BE2C (cell line): ENCODE data around the gene NDRG4.

Source experiments
- DNase-seq: peaks from one replicate; pipeline ENCODE4 v3.0.0-alpha.2; 2020
- H3K27me3 ChIP-seq: fragments of 250-450 bp; sonication (Bioruptor Pico); 2 replicates; pipeline ENCODE4 v1.5.1; 2020; ENCODE audit warnings: mild to moderate bottlenecking
- H3K36me3 ChIP-seq: fragments of 250-450 bp; sonication (Bioruptor Pico); 2 replicates; pipeline ENCODE4 v1.5.1; 2020; ENCODE audit warnings: mild to moderate bottlenecking
- H3K4me1 ChIP-seq: fragments of 250-450 bp; sonication (Bioruptor Pico); 2 replicates; pipeline ENCODE4 v1.5.1; 2020
- H3K4me3 ChIP-seq: 2 replicates; pipeline ENCODE4 v1.5.1; 2011; ENCODE audit warnings: low read depth, low read length
- H3K9me3 ChIP-seq: fragments of 250-450 bp; sonication (Bioruptor Pico); 2 replicates; pipeline ENCODE4 v1.5.1; 2020
- TF ChIP-seq, protein P1 (sequence below): IDR thresholded peaks from 2 replicates; pipeline ENCODE4 v1.5.1; 2012; ENCODE audit warnings: mild to moderate bottlenecking, low read depth, low read length

The NDRG4 gene

DNA sequence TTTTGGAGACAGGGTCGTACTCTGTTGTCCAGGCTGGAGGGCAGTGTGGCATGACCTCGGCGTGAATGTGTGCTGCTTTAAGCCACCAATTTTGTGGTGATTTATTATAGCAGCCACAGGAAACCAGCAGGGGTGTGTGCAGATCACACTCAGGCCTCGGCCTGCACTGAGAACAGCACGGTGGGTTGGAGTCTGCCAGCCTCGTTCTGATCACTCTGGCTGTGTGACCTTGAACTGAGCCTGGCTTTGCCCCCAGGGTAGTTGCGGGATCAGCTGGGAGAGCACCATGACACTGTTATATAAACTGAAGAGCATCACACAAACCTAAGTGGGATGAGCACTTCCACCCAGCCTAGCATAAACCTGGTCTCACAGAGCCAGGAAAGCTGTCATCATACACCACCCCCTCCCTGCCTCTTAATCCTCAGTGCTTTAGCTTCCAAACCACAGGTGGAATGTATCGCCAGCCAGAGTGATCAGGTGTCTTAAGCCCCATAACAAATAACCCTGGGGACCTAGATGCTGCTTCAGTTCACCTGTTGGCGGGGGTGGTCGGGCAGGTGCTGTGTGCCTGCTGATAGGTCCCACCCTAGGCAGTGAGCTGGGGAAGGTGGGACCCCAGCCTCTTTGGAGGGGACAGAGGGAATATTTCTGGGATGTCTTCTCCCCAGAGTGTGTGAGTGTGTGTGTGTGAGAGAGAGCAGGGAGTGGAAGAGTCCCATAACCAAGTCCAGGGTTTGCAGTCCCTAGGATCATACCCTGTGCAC is 28.6 kb upstream of the NDRG4 start:
- no peaks in the 10 kb centered on the region for H3K27me3 ChIP-seq
- H3K9me3 ChIP-seq: no peaks in the 10 kb centered on the region
- no peaks in the 10 kb centered on the region for H3K4me1 ChIP-seq
- no peak overlapping the region for H3K4me3 ChIP-seq
- DNase-seq: no peak
- no peaks in the 10 kb centered on the region for H3K36me3 ChIP-seq
- TF ChIP-seq, protein P1, sequence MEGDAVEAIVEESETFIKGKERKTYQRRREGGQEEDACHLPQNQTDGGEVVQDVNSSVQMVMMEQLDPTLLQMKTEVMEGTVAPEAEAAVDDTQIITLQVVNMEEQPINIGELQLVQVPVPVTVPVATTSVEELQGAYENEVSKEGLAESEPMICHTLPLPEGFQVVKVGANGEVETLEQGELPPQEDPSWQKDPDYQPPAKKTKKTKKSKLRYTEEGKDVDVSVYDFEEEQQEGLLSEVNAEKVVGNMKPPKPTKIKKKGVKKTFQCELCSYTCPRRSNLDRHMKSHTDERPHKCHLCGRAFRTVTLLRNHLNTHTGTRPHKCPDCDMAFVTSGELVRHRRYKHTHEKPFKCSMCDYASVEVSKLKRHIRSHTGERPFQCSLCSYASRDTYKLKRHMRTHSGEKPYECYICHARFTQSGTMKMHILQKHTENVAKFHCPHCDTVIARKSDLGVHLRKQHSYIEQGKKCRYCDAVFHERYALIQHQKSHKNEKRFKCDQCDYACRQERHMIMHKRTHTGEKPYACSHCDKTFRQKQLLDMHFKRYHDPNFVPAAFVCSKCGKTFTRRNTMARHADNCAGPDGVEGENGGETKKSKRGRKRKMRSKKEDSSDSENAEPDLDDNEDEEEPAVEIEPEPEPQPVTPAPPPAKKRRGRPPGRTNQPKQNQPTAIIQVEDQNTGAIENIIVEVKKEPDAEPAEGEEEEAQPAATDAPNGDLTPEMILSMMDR: no peak

DNA sequence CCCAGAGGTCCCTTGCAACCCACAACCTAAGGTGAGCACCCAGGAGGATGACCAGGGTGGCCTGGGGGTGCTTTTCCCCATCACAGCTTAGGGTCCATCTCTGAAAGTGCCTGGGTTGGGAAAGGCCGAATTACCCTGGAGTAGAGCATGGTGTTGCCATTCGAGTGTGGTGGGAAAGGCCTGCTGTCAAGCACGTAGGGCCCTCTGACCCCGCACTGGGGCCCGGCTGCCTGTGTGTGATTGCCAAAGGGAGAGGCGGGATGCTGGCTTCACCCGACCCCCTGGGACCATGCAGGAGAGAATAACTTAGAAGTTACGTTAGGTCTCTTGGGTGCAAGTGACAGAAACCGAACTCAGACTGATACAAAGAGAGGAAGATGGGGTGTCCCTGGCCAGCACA is 27.7 kb upstream of the NDRG4 start:
- Histone ChIP-seq H3K36me3 (no peaks in the 10 kb centered on the region), H3K27me3 (no peaks in the 10 kb centered on the region), H3K4me1 (no peaks in the 10 kb centered on the region), H3K4me3 (no peak overlapping the region), H3K9me3 (no peaks in the 10 kb centered on the region)
- TF ChIP-seq, protein P1: no peak
- DNase-seq: no peak

DNA sequence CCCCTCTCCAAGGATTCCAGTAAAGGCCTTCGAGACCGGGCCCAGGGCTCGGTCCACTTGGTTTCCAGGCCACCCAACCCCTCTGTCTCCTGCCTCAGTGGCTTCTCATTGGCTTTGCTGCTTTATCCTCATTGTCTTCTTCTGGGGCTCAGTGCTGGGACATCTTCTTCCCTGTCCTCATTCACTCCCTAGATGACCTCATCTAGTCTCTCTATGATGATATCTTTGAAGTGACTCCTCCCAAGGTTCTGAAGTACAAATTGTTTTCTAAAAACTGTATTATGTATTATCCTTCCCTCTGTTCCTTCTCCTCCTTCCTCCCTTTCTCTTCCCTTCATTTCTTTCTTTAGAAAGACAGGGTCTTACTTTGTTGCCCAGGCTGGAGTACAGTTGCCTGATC is 27.1 kb upstream of the NDRG4 start:
- no peak overlapping the region for H3K4me3 ChIP-seq
- H3K4me1 ChIP-seq: no peaks in the 10 kb centered on the region
- TF ChIP-seq, protein P1: no peak
- no peaks in the 10 kb centered on the region for H3K27me3 ChIP-seq
- no peaks in the 10 kb centered on the region for H3K36me3 ChIP-seq
- H3K9me3 ChIP-seq: no peaks in the 10 kb centered on the region
- no peak for DNase-seq

DNA sequence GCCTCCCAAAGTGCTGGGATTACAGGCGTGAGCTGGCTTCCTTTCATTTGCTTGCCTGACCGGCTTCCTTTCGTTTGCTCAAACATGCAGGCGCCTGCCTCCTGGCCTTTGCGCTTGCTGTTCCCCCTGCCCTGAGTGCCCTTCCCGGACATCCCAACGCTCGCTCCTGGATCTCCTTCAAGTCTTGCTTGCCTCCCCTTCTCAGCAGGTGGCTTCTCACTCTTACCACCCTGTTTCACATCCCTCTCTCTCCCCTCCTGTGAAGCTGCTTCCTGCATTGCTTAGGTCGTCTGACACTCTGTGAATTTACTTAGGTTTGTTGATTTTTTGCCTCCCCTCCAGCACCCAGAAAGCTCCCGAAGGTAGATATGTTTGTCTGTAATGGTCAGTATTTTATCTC is 25.6 kb upstream of the NDRG4 start:
- Histone ChIP-seq H3K4me3 (no peak overlapping the region), H3K4me1 (no peaks in the 10 kb centered on the region), H3K36me3 (no peaks in the 10 kb centered on the region), H3K27me3 (no peaks in the 10 kb centered on the region), H3K9me3 (no peaks in the 10 kb centered on the region)
- TF ChIP-seq, protein P1: no peak
- no peak for DNase-seq

DNA sequence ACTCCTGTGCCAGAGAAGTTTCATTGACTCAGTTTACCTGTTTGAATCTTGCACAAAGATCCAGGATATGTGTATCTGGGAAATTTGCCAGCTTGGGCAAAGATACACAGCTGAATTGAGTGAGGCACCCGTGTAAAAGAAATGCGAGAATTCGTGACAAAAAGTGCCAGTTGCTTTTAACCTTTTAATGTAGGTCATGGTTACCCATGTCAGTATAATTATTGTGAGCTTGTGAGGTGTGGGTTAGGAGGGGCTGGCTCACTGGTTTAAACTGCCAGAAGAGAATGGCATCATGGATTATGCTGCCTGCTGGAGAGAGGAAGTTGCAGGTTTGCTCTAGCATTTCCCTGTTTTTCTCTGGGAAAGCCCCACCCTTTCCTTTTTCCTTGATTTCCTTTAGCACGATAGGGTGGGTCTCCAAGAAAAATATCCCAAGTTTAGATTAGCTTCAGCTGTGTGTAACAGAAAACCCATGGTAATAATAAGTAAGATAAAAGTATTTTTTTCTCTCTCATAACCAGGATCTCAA is 24.8 kb upstream of the NDRG4 start:
- Histone ChIP-seq H3K9me3 (no peaks in the 10 kb centered on the region), H3K36me3 (no peaks in the 10 kb centered on the region), H3K4me1 (no peaks in the 10 kb centered on the region), H3K27me3 (no peaks in the 10 kb centered on the region), H3K4me3 (no peak overlapping the region)
- no peak for DNase-seq
- TF ChIP-seq, protein P1: no peak

DNA sequence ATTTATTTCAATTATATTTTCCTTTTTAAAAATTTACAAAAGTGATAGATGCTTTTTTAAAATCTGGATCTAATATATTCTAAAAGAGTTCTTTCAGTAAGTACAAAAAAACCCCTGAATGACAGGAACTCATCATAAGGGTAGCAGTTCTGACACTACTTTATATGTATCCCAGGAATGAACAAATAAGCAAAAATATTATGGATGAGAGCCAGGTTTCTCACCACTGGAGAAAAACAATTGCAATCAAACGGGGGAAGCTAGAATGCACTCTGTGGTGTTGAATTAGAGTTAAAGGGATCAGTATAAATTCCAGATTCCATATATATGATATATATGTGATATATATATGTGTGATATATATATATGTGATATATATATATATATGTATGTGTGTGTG is 23.2 kb upstream of the NDRG4 start:
- H3K9me3 ChIP-seq: no peaks in the 10 kb centered on the region
- no peaks in the 10 kb centered on the region for H3K27me3 ChIP-seq
- H3K36me3 ChIP-seq: no peaks in the 10 kb centered on the region
- DNase-seq: no peak
- no peak overlapping the region for H3K4me3 ChIP-seq
- TF ChIP-seq, protein P1: no peak
- H3K4me1 ChIP-seq: no peaks in the 10 kb centered on the region
